ENCODE results near the gene NLRC4.
"Not testable (repeated sequence)": the region's sequence is repeated elsewhere in the genome, so short reads cannot be mapped to it uniquely, and the experiment has no call there.

Gene NLRC4

GRCh38 chr2:32242331-32242730 is 22.4 kb downstream of the NLRC4 start:
- DNase-seq (ENCODE audit: low spot score): no peak

- no peak for DNase-seq (ENCODE audit: low spot score)
These were observed 26.7 kb downstream of the NLRC4 start for GRCh38 chr2:32237996-32238395.

GRCh38 chr2:32237488-32237887 is 27.2 kb downstream of the NLRC4 start:
- no peak for DNase-seq (ENCODE audit: low spot score)

- no peak for DNase-seq (ENCODE audit: low spot score)
These were observed 29.4 kb downstream of the NLRC4 start for GRCh38 chr2:32235315-32235714.

GRCh38 chr2:32231959-32232358 is 32.7 kb downstream of the NLRC4 start:
- DNase-seq (ENCODE audit: low spot score): no peak

- DNase-seq (ENCODE audit: low spot score): no peak
These were observed 35.1 kb downstream of the NLRC4 start for GRCh38 chr2:32229635-32230034.

- DNase-seq (ENCODE audit: low spot score): no peak
These were observed 36.5 kb downstream of the NLRC4 start for GRCh38 chr2:32228181-32228580.

- DNase-seq (ENCODE audit: low spot score): no peak
These were observed 37.2 kb downstream of the NLRC4 start for GRCh38 chr2:32227492-32227891.

GRCh38 chr2:32222966-32223365 is 41.7 kb downstream of the NLRC4 start:
- DNase-seq (ENCODE audit: low spot score): no peak

GRCh38 chr2:32220445-32220844 is 44.2 kb downstream of the NLRC4 start:
- no peak for DNase-seq (ENCODE audit: low spot score)

- no peak for DNase-seq (ENCODE audit: low spot score)
These were observed 52.4 kb downstream of the NLRC4 start for GRCh38 chr2:32212295-32212694.

GRCh38 chr2:32210767-32211408 is 53.8 kb downstream of the NLRC4 start:
- DNase-seq (ENCODE audit: low spot score): no peak

- DNase-seq (ENCODE audit: low spot score): not testable (repeated sequence)
These were observed 61.3 kb downstream of the NLRC4 start for GRCh38 chr2:32203428-32203827.

- DNase-seq (ENCODE audit: low spot score): no peak
These were observed 63.9 kb downstream of the NLRC4 start for GRCh38 chr2:32200814-32201213.

GRCh38 chr2:32192418-32192817 is 72.3 kb downstream of the NLRC4 start:
- no peak for DNase-seq (ENCODE audit: low spot score)

- DNase-seq (ENCODE audit: low spot score): no peak
These were observed 75.7 kb downstream of the NLRC4 start for GRCh38 chr2:32189011-32189410.

- no peak for DNase-seq (ENCODE audit: low spot score)
These were observed 82.0 kb downstream of the NLRC4 start for GRCh38 chr2:32182667-32183066.
